ENCODE measurements around the gene FBXL14. TPM values are rescaled to one million over a fixed set of nuclear protein-coding genes. Genes with fewer than 3 reads are reported as not detected.

The FBXL14 gene
- total and polyA plus RNA-seq, 2 experiments from 2014 or later = 1.9 to 9.3 TPM

- H3K9me3 ChIP-seq (ENCODE audit: low read depth) = no peaks in the 10 kb centered on the region
- in situ Hi-C loops (cut with MboI) = no loop called here
- peak overlapping the region; percentile 86 for H3K4me3 ChIP-seq
- H3K4me2 ChIP-seq (ENCODE audit: unreplicated experiment) = peak overlapping the region; percentile 91
- TF ChIP-seq EZH2 (IDR thresholded peaks at IDR 0.05; ENCODE audit: insufficient read depth, poor library complexity, severe bottlenecking) (no peak), EZH2phosphoT487 (IDR thresholded peaks at IDR 0.05; ENCODE audit: insufficient read depth, low read depth) (no peak)
- H3K4me1 ChIP-seq (ENCODE audit: insufficient read depth) = peaks cover 57% of the 10 kb centered on the region
- peaks cover 53% of the 10 kb centered on the region for H3F3A ChIP-seq (ENCODE audit: insufficient read depth)
- peaks cover 11% of the 10 kb centered on the region; the same call in 1 of the 2 replicates for H4K20me1 ChIP-seq (ENCODE audit: insufficient read depth)
- no peaks in the 10 kb centered on the region for H3K9me2 ChIP-seq (ENCODE audit: insufficient read depth)
- peaks cover 87% of the 10 kb centered on the region for H3K79me2 ChIP-seq (ENCODE audit: insufficient read depth)
- whole genome bisulfite sequencing, 2 experiments (ENCODE audit: low coverage in 1 of 2, low lambda C conversion rate in 2 of 2, missing lambda C conversion rate in 2 of 2) = 65 to 66% methylated on average over 11 of the region's 11 CpGs
- peak; percentile 62 for DNase-seq
- no peaks in the 10 kb centered on the region for H3K27me3 ChIP-seq (replicated peaks; ENCODE audit: insufficient read depth)
- peak overlapping the region; percentile 52 for H3K27ac ChIP-seq
- peak overlapping the region; percentile 85 for H3K9ac ChIP-seq
- H3K36me3 ChIP-seq (ENCODE audit: low read depth) = no peaks in the 10 kb centered on the region
- no peak overlapping the region for H2AFZ ChIP-seq
Observed at GRCh38 chr12:1532375-1533165, 61.8 kb downstream of the FBXL14 start.

DNA sequence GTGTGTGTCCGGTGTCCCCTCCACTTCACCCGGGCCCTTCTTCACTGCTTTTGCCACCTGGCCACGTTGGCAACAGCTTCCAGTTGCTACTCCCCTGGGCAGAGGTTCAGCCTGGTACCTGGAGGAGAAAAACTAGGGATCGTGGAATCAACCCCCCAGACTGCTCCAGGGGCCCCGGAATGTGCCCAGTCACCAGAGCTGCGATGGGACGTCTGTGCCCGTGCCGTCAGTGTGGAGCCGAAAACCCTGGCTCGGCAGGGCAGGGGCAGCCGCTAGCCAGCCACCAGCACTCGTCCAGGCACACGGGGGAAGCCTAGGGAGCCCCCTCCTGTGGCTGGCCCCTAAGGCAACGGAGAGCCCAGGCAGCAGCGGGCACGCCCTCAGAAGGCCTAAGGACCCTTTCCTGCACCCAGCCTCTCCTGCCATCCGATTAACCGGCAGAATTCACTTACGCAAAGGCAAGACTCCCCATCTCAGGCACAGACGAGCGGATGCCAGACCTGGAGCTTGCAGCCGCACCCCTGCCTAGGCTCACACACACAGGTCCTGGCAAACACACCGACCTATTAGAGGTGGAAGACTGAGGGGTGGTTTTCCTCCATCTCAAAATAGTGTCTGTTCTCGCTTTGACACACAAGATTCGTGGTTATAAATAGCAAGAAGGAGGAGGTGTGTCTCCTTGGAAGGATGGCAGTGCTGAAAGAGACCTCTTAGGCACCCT, 62.6 kb downstream of the FBXL14 start:
- peak overlapping the region; percentile 91 for H3K4me2 ChIP-seq (ENCODE audit: unreplicated experiment)
- DNase-seq = peak; percentile 60
- H3K9me3 ChIP-seq (ENCODE audit: low read depth) = no peaks in the 10 kb centered on the region
- peaks cover 82% of the 10 kb centered on the region for H3K79me2 ChIP-seq (ENCODE audit: insufficient read depth)
- peaks cover 61% of the 10 kb centered on the region for H3K4me1 ChIP-seq (ENCODE audit: insufficient read depth)
- TF ChIP-seq EZH2 (IDR thresholded peaks at IDR 0.05; ENCODE audit: insufficient read depth, poor library complexity, severe bottlenecking) (no peak), EZH2phosphoT487 (IDR thresholded peaks at IDR 0.05; ENCODE audit: insufficient read depth, low read depth) (no peak)
- no peaks in the 10 kb centered on the region for H3K27me3 ChIP-seq (replicated peaks; ENCODE audit: insufficient read depth)
- no peaks in the 10 kb centered on the region for H3K36me3 ChIP-seq (ENCODE audit: low read depth)
- no peaks in the 10 kb centered on the region for H3K9me2 ChIP-seq (ENCODE audit: insufficient read depth)
- H3F3A ChIP-seq (ENCODE audit: insufficient read depth) = peaks cover 55% of the 10 kb centered on the region
- H3K9ac ChIP-seq = peak overlapping the region; percentile 85
- 24 to 26% methylated on average over 26 of the region's 26 CpGs for WGBS, 2 experiments (ENCODE audit: low coverage in 1 of 2, low lambda C conversion rate in 2 of 2, missing lambda C conversion rate in 2 of 2)
- no peak overlapping the region for H2AFZ ChIP-seq
- H3K4me3 ChIP-seq = peak overlapping the region; percentile 86
- peak overlapping the region; percentile 52 for H3K27ac ChIP-seq
- peaks cover 11% of the 10 kb centered on the region; the same call in 1 of the 2 replicates for H4K20me1 ChIP-seq (ENCODE audit: insufficient read depth)
- in situ Hi-C loops (cut with MboI) = no loop called here

GRCh38 chr12:1531153-1531653, 63.2 kb downstream of the FBXL14 start:
- H3K27me3 ChIP-seq (replicated peaks; ENCODE audit: insufficient read depth) = no peaks in the 10 kb centered on the region
- no peak overlapping the region for H2AFZ ChIP-seq
- peak overlapping the region; percentile 52 for H3K27ac ChIP-seq
- peaks cover 55% of the 10 kb centered on the region for H3F3A ChIP-seq (ENCODE audit: insufficient read depth)
- H3K4me3 ChIP-seq = peak overlapping the region; percentile 86
- peaks cover 11% of the 10 kb centered on the region; the same call in 1 of the 2 replicates for H4K20me1 ChIP-seq (ENCODE audit: insufficient read depth)
- H3K9ac ChIP-seq = peak overlapping the region; percentile 85
- no peaks in the 10 kb centered on the region for H3K9me3 ChIP-seq (ENCODE audit: low read depth)
- WGBS, 2 experiments (ENCODE audit: low coverage in 1 of 2, low lambda C conversion rate in 2 of 2, missing lambda C conversion rate in 2 of 2) = 0 to 1% methylated on average over 36 to 50 of the region's 56 CpGs
- H3K4me1 ChIP-seq (ENCODE audit: insufficient read depth) = peaks cover 61% of the 10 kb centered on the region
- H3K36me3 ChIP-seq (ENCODE audit: low read depth) = no peaks in the 10 kb centered on the region
- H3K79me2 ChIP-seq (ENCODE audit: insufficient read depth) = peaks cover 82% of the 10 kb centered on the region
- TF ChIP-seq EZH2phosphoT487 (IDR thresholded peaks at IDR 0.05; ENCODE audit: insufficient read depth, low read depth) (no peak), EZH2 (IDR thresholded peaks at IDR 0.05; ENCODE audit: insufficient read depth, poor library complexity, severe bottlenecking) (no peak)
- H3K9me2 ChIP-seq (ENCODE audit: insufficient read depth) = no peaks in the 10 kb centered on the region
- DNase-seq = peak; percentile 58
- H3K4me2 ChIP-seq (ENCODE audit: unreplicated experiment) = peak overlapping the region; percentile 91
- in situ Hi-C loops (cut with MboI) = no loop called here

DNA sequence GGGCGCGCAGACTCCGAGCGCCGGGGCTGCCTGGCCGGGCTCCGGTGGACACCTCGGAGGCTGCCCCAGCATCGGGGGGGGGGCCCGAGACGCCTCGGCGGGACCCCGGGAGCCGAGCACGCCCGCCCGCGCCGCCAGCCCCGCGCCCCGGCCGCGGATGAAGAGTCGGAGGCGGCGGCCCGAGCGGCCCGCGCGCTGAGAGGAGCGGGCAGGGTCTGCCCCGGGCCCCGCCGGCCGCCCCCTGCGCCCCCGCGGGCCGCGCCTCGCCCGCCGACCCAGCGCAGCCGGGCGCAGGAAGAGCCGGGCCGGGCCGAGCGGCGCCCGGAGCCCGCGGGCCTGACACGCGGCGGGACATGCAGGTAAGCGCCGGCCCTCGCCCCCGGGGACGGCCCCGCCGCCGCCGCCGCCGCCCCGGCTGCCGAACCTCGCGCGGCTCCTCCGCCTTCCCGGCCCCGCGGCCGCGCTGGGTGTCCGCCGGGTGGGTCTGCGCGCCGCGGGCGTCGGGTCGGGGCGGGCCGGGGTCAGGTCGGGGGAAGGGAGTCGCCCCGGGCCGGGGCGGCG, 63.7 kb downstream of the FBXL14 start:
- Histone ChIP-seq H2AFZ (no peak overlapping the region), H3K4me3 (peak overlapping the region; percentile 86), H3K79me2 (ENCODE audit: insufficient read depth) (peaks cover 82% of the 10 kb centered on the region), H3K9me2 (ENCODE audit: insufficient read depth) (no peaks in the 10 kb centered on the region), H3K4me1 (ENCODE audit: insufficient read depth) (peaks cover 55% of the 10 kb centered on the region), H4K20me1 (ENCODE audit: insufficient read depth) (peaks cover 8% of the 10 kb centered on the region; the same call in 1 of the 2 replicates), H3F3A (ENCODE audit: insufficient read depth) (peaks cover 55% of the 10 kb centered on the region), H3K27ac (peak overlapping the region; percentile 55), H3K9ac (peak overlapping the region; percentile 85), H3K27me3 (replicated peaks; ENCODE audit: insufficient read depth) (no peaks in the 10 kb centered on the region), H3K9me3 (ENCODE audit: low read depth) (no peaks in the 10 kb centered on the region), H3K4me2 (ENCODE audit: unreplicated experiment) (peak overlapping the region; percentile 91), H3K36me3 (ENCODE audit: low read depth) (no peaks in the 10 kb centered on the region)
- DNase-seq = peak; percentile 40
- 1 to 2% methylated on average over 35 to 52 of the region's 99 CpGs for WGBS, 2 experiments (ENCODE audit: low coverage in 1 of 2, low lambda C conversion rate in 2 of 2, missing lambda C conversion rate in 2 of 2)
- TF ChIP-seq EZH2phosphoT487 (IDR thresholded peaks at IDR 0.05; ENCODE audit: insufficient read depth, low read depth) = no peak
- TF ChIP-seq EZH2 (IDR thresholded peaks at IDR 0.05; ENCODE audit: insufficient read depth, poor library complexity, severe bottlenecking) = no peak
- in situ Hi-C loops (cut with MboI) = no loop called here

All from GM23248 (cell line).